Liver (tissue), 9 donors: ENCODE measurements around the gene DAPK1. TPM values are rescaled to one million over a fixed set of nuclear protein-coding genes. Genes with fewer than 3 reads are reported as not detected.

Source experiments
- DNase-seq: peaks from one replicate; pipeline ENCODE4 v3.0.0-alpha.2; 2017; ENCODE audit warnings: low spot score
- H3K27ac ChIP-seq, 2 donors: one replicate each; pipeline ENCODE4 v1.7.0; 2013; ENCODE audit warnings: inconsistent platforms in 2 of 2, low read length in 2 of 2, control low read depth in 1 of 2, low read depth in 1 of 2, mild to moderate bottlenecking in 1 of 2
- H3K27me3 ChIP-seq, 4 donors: one replicate each; pipeline versions ENCODE4 v1.6.1 to v1.7.0; 2013; ENCODE audit warnings: low read length in 3 of 4, inconsistent platforms in 1 of 4, mild to moderate bottlenecking in 1 of 4, moderate library complexity in 1 of 4; ENCODE audit not compliant: control insufficient read depth in 4 of 4, insufficient read depth in 4 of 4
- H3K36me3 ChIP-seq, 4 donors: one replicate each; pipeline versions ENCODE4 v1.6.1 to v1.7.0; 2013; ENCODE audit warnings: low read length in 3 of 4, mild to moderate bottlenecking in 3 of 4, low read depth in 1 of 4, moderate library complexity in 1 of 4; ENCODE audit not compliant: control insufficient read depth in 4 of 4, insufficient read depth in 3 of 4
- H3K4me1 ChIP-seq, 4 donors: one replicate each; pipeline versions ENCODE4 v1.6.1 to v1.7.0; 2013; ENCODE audit warnings: low read length in 3 of 4, mild to moderate bottlenecking in 3 of 4, moderate library complexity in 1 of 4; ENCODE audit not compliant: control insufficient read depth in 4 of 4, insufficient read depth in 4 of 4
- H3K4me3 ChIP-seq, 3 donors: one replicate each; pipeline versions ENCODE4 v1.6.1 to v1.7.0; 2013; ENCODE audit warnings: low read length in 3 of 3, control low read depth in 1 of 3, low read depth in 1 of 3, mild to moderate bottlenecking in 1 of 3
- H3K9ac ChIP-seq, 2 donors: one replicate each; pipeline ENCODE4 v1.7.0; 2013; ENCODE audit warnings: low read length in 2 of 2, mild to moderate bottlenecking in 2 of 2, moderate library complexity in 2 of 2, control low read depth in 1 of 2, low read depth in 1 of 2
- H3K9me3 ChIP-seq, 4 donors: one replicate each; pipeline versions ENCODE4 v1.6.1 to v1.7.0; 2013; ENCODE audit warnings: low read length in 3 of 4; ENCODE audit not compliant: control insufficient read depth in 4 of 4
- CTCF ChIP-seq: fragments of 150-350 bp; IDR thresholded peaks from 2 replicates; pipeline ENCODE4 v1.5.1; 2017; ENCODE audit warnings: improper control_type of control experiment, low read depth, low read length; ENCODE audit not compliant: missing input control
- EGR1 ChIP-seq, 2 donors: IDR thresholded peaks; 2 replicates each; pipeline ENCODE4 v1.6.1; 2016 to 2018; ENCODE audit warnings: antibody characterized with exemption in 2 of 2, low read depth in 2 of 2
- FOXA1 ChIP-seq: IDR thresholded peaks from 2 replicates; pipeline ENCODE4 v1.6.1; 2016; ENCODE audit warnings: antibody characterized with exemption
- FOXA2 ChIP-seq: IDR thresholded peaks from 2 replicates; pipeline ENCODE4 v1.6.1; 2016; ENCODE audit warnings: antibody characterized with exemption
- GABPA ChIP-seq, 2 donors: IDR thresholded peaks in 1 of 2; conservative IDR thresholded peaks in 1 of 2; 2 replicates each; pipeline ENCODE4 v1.6.1; 2016; ENCODE audit warnings: antibody characterized with exemption in 2 of 2, mild to moderate bottlenecking in 1 of 2, moderate library complexity in 1 of 2
- HNF4A ChIP-seq, 2 donors: conservative IDR thresholded peaks; 2 replicates each; pipeline ENCODE4 v1.6.1; 2016; ENCODE audit warnings: antibody characterized with exemption in 2 of 2, mild to moderate bottlenecking in 2 of 2
- HNF4G ChIP-seq: IDR thresholded peaks from 2 replicates; pipeline ENCODE4 v1.6.1; 2016; ENCODE audit warnings: antibody characterized with exemption
- JUND ChIP-seq, 2 donors: IDR thresholded peaks; 2 replicates each; pipeline ENCODE4 v1.6.1; 2016; ENCODE audit warnings: antibody characterized with exemption in 2 of 2
- MAX ChIP-seq: IDR thresholded peaks from 2 replicates; pipeline ENCODE4 v1.6.1; 2016; ENCODE audit warnings: antibody characterized with exemption
- NR2F2 ChIP-seq: IDR thresholded peaks from 2 replicates; pipeline ENCODE4 v1.6.1; 2016; ENCODE audit warnings: antibody characterized with exemption
- RAD21 ChIP-seq, 2 donors: IDR thresholded peaks; 2 replicates each; pipeline ENCODE4 v1.6.1; 2016; ENCODE audit warnings: antibody characterized with exemption in 2 of 2, mild to moderate bottlenecking in 2 of 2
- REST ChIP-seq: IDR thresholded peaks from 2 replicates; pipeline ENCODE4 v1.6.1; 2016; ENCODE audit warnings: antibody characterized with exemption, mild to moderate bottlenecking
- RXRA ChIP-seq, 2 donors: IDR thresholded peaks; 2 replicates each; pipeline ENCODE4 v1.6.1; 2017 to 2018; ENCODE audit warnings: antibody characterized with exemption in 2 of 2, mild to moderate bottlenecking in 1 of 2
- SP1 ChIP-seq: IDR thresholded peaks from 2 replicates; pipeline ENCODE4 v1.6.1; 2018; ENCODE audit warnings: antibody characterized with exemption, mild to moderate bottlenecking
- TAF1 ChIP-seq: conservative IDR thresholded peaks from 2 replicates; pipeline ENCODE4 v1.6.1; 2016; ENCODE audit warnings: antibody characterized with exemption, mild to moderate bottlenecking
- WGBS: extraction: QIAGEN DNeasy Blood & Tissue Kit; methylation state at CpG from one replicate; pipeline ENCODE4 v1.1.7; 2013; 5-methylcytosine and 5-hydroxymethylcytosine counted together
- polyA plus RNA-seq, 2 donors: library from polyadenylated mRNA; stranded (reverse) in 1 of 2; unstranded in 1 of 2; fragments of 200-250 nt in 1 of 2; fragments of >200 nt in 1 of 2; fragmentation: Nextera tagmentation in 1 of 2; extraction: Ambion mirVana in 1 of 2; gene quantifications; one replicate each; pipeline versions ENCODE4 v1.2.1 to v1.2.3, GENCODE V29; 2013 to 2015
- total RNA-seq, 2 donors: library from RNA; depleted of rRNA; stranded (reverse); fragments of >200 nt; gene quantifications; one replicate each; pipeline ENCODE4 v1.2.3, GENCODE V29; 2014
- TF ChIP-seq, protein P1 (sequence below): IDR thresholded peaks from 2 replicates; pipeline ENCODE4 v1.6.1; 2016; ENCODE audit warnings: antibody characterized with exemption
- TF ChIP-seq, protein P2 (sequence below): IDR thresholded peaks from 2 replicates; pipeline ENCODE4 v1.6.1; 2016; ENCODE audit warnings: antibody characterized with exemption
- donor health status: healthy.
- donor health status: healthy.
- donor health status: healthy.
- donor health status: healthy.
- donor health status: healthy.

The DAPK1 gene
- total and polyA plus RNA-seq, 4 donors = 14.0 to 40.8 (median 21.8) TPM

DNA sequence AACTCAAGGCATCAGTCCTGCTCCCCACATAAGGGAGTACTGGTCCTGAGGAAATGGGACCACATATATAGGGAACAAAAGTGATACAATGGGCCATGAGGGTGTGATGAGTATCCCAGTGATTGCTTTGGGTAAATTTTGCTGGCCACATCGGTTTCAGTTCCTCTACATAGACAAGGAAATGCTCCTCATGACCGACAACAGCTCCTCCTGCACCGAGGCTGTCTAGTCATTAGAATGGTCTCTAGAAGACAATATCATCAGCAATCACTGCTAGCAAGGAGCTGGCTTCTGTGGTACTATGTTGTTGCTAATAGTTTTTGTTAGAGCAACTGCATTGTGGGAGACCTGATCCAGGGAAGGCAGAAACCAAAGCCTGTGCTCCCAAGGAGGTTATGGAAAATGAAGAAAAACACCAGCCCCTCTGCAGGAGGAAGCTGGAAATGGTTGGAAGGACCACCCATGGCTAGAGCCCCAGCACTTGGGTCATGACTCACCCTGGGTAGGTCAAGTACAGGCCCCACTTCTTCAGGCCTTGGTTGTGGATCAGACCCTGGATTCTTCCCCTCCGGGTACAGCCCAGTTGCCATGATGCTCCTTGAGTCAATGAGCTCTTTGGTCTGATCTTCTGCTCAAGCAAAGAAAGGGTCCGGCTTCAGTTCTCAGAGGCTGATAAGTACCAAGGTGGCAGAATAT lies 224.9 kb downstream of the DAPK1 start:
- Histone ChIP-seq H3K36me3 (no peaks in the 10 kb centered on the region), H3K27ac (no peak overlapping the region), H3K9ac (no peak overlapping the region), H3K27me3 (no peaks in the 10 kb centered on the region), H3K4me3 (no peak overlapping the region), H3K9me3 (no peaks in the 10 kb centered on the region), H3K4me1 (peaks cover 0 to 7% (median 0%) of the 10 kb centered on the region in 4 donors)
- 86% methylated on average over 5 of the region's 5 CpGs for WGBS
- TF ChIP-seq FOXA1 (no peak), MAX (no peak), HNF4A (conservative IDR thresholded peaks at IDR 0.05) (no peak)
- no peak for DNase-seq

DNA sequence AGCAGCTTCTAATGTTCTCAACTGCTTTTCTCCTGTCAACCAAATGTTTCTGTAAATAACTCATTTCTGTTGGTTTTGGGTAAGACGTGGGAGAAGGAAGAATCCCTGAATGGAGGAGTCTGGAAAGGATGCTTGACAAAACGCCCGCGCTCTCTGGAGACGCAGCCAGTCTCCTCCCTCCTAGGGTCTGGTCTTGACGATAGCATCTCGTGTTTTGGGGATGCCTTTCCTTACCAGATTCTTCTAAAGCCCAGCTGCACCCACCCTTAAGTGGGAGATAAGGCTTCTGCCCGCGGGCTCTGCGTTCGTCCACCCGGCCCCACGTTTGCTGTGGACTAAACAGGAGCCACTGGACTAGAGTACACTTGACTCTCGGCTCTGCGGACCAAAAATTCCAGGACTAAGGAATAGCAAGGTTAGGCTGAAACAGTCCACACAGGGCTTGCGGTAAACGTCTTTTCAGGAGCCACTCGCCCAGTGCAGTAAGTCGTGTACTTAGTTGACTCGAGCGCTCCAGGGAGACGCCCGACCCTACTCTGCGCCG lies 227.8 kb downstream of the DAPK1 start:
- Histone ChIP-seq H3K9me3 (no peaks in the 10 kb centered on the region), H3K36me3 (peaks cover 1 to 18% (median 11%) of the 10 kb centered on the region in 4 donors), H3K4me3 (peak overlapping the region; percentile 57 to 76 (median 63)), H3K4me1 (peaks cover 0 to 9% (median 0%) of the 10 kb centered on the region in 4 donors), H3K27ac (peak overlapping the region; percentile 92 to 98), H3K27me3 (no peaks in the 10 kb centered on the region), H3K9ac (peak overlapping the region in 1 of 2 donors; percentile 83)
- WGBS = 13% methylated on average over 25 of the region's 25 CpGs
- DNase-seq = no peak
- TF ChIP-seq RAD21 (IDR thresholded peaks at IDR 0.05) (no peak), JUND (IDR thresholded peaks at IDR 0.05) (no peak), MAX (no peak), HNF4G (no peak), NR2F2 (no peak), SP1 (no peak), FOXA2 (no peak), HNF4A (conservative IDR thresholded peaks at IDR 0.05) (no peak), GABPA (IDR thresholded peaks at IDR 0.05 in 1 of 2, conservative IDR thresholded peaks at IDR 0.05 in 1 of 2) (no peak), RXRA (IDR thresholded peaks at IDR 0.05) (no peak), TAF1 (no peak), EGR1 (IDR thresholded peaks at IDR 0.05; ENCODE audit: low read depth in 2 of 2) (no peak), CTCF (no peak), REST (no peak)
- TF ChIP-seq, protein P1, sequence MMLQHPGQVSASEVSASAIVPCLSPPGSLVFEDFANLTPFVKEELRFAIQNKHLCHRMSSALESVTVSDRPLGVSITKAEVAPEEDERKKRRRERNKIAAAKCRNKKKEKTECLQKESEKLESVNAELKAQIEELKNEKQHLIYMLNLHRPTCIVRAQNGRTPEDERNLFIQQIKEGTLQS = no peak
- TF ChIP-seq, protein P2, sequence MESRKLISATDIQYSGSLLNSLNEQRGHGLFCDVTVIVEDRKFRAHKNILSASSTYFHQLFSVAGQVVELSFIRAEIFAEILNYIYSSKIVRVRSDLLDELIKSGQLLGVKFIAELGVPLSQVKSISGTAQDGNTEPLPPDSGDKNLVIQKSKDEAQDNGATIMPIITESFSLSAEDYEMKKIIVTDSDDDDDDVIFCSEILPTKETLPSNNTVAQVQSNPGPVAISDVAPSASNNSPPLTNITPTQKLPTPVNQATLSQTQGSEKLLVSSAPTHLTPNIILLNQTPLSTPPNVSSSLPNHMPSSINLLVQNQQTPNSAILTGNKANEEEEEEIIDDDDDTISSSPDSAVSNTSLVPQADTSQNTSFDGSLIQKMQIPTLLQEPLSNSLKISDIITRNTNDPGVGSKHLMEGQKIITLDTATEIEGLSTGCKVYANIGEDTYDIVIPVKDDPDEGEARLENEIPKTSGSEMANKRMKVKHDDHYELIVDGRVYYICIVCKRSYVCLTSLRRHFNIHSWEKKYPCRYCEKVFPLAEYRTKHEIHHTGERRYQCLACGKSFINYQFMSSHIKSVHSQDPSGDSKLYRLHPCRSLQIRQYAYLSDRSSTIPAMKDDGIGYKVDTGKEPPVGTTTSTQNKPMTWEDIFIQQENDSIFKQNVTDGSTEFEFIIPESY = no peak
